ENCODE measurements around the gene SLC28A1.
"Not testable (repeated sequence)": the region's sequence is repeated elsewhere in the genome, so short reads cannot be mapped to it uniquely, and the experiment has no call there.

DNA sequence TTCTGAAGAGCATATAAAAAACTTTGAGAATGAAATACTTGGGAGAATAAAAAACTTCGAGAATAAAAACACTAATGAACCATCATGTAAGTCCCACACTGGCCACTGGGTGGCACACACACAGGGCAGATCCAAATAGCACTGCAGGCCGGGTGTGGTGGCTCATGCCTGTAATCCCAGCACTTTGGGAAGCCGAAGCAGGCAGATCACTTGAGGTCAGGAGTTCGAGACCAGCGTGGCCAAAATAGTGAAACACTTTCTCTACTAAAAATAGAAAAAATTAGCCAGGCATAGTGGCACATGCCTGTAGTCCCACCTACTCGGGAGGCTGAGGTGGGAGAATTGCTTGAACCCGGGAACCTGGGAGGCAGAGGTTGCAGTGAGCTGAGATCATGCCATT is 38.8 kb upstream of the SLC28A1 start:
- TF ChIP-seq EZH2 (IDR thresholded peaks at IDR 0.05); POLR2AphosphoS5 (IDR thresholded peaks at IDR 0.05; ENCODE audit: borderline replicate concordance, low read depth, low read length); FOXP2 (optimal IDR thresholded peaks at IDR 0.05; ENCODE audit: control extremely low read depth, extremely low read length, insufficient read depth): not testable (repeated sequence)

Measured in SK-N-MC (cell line).